ENCODE data around the gene AK2.
A peak's percentile ranks its signal among the peaks of the same experiment; 100 is the strongest.
"Not testable (repeated sequence)": the region's sequence is repeated elsewhere in the genome, so short reads cannot be mapped to it uniquely, and the experiment has no call there.

Gene AK2

DNA sequence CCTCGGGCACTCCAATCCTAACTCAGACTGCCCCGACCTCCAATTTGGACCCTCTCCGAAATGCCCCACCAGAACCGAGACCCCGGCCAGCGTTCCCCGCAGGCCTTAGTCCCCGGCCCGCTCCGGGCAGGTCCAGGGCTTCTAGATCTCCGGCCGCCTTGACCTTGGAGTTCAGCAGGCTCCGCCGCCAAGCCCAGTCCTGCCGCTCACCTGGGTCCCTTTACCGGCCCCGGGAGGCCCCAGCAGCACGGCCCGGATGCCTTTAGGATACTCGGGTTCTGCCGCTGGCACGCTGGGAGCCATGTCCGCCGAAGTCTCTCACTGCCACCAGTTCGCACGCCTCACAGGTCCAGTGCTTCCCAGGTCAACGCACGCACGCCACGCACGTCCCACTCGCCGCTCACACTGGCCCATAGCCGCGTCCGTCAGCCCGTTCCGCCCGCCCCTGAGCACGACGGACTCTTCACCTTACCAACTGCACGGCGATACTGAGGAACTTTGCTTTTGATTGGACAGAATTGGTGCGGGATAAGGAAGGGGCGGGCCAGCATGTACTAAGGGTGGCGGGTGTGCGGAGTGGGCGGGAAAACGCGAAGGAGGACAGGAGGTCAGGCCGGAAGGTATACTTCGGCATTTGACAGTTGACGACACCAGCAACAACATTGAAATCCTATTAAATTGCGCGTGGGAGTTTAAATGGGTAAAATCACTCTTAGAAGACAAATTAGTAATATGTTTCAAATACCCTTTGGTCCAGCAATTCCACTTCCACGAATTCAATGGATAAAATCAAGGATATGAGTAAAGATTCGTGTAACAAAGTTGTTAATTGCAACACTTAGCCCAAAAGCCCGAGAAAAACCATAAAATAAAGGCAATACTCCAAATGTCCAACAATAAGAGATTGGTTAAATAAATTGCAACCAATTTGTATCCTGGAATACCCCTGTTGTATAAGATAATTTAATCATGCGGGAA, at the start of gene AK2:
Gene AK2, minus strand, starts transcription at position 358 of the 978 bp plus-strand sequence. Its CDS starts 55 bp downstream, at position 303.
- DNase-seq = peak; percentile 99

DNA sequence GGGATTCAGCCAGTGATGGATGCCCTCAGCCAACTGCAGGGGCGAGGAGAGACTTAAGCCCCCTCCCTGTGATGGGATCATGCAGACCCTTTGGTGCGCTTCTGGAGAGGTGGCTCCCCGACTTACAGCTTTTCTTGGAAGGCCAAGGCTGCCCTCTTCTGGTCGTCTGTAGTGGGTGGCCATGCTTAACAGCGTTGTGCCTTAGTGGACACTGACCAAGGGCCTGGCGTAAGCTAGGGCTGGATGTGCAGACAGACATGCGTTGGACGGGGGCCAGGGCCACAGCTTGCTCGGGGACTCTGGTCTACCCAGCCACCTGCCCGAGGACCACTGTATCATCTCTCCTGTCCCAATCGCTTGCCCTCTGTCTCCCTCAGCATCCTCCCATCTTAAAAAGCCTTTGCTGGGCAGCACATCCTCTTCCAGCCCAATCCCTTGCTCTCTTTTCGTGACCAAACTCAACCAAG, 49.7 kb upstream of the AK2 start:
- peak; percentile 35 for DNase-seq

DNA sequence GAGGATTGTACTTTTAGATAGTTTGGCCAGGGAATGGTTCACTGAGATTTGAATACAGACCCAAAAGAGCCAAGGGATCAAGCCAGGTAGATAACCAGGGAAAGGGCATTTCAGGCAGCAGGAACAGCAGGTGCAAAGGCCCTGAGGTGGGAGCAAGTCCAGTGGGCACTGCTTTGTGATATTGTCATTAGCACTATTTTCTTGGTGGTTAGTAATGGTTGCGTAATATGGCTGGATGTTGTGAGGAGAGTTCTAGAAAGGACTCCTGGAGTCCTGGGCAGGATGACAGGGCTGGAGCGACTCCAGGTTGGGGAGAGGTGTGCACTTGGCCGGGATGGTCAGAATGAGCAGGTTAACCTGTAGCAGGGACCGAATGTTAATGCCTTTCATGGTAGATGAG, 48.6 kb upstream of the AK2 start:
- DNase-seq = no peak

DNA sequence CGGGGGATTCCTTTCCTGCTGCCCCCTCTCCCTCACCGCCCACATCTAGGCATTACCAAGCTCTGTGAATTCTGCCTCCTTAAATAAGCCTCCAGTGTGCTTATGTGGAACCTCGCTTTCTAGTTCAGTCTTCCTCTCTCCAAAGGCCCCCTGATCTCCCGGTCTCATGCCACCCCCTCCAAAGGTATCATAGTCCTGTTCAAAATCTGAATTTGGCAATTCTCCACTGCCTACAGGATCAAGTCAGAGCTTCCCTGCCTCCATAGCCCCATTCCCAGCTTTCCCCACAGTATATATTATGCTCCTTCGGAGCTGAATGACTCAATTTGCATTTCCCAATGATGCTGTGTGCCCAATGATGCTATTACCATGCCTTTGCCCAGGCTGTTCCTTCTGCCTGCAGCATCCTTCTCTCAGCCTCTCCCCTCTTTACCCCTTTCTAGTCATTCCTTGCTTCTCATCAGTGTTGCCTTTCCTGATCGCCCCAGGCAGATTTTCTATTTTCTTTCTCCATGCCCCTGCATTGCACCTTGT, 46.0 kb upstream of the AK2 start:
- no peak for DNase-seq

DNA sequence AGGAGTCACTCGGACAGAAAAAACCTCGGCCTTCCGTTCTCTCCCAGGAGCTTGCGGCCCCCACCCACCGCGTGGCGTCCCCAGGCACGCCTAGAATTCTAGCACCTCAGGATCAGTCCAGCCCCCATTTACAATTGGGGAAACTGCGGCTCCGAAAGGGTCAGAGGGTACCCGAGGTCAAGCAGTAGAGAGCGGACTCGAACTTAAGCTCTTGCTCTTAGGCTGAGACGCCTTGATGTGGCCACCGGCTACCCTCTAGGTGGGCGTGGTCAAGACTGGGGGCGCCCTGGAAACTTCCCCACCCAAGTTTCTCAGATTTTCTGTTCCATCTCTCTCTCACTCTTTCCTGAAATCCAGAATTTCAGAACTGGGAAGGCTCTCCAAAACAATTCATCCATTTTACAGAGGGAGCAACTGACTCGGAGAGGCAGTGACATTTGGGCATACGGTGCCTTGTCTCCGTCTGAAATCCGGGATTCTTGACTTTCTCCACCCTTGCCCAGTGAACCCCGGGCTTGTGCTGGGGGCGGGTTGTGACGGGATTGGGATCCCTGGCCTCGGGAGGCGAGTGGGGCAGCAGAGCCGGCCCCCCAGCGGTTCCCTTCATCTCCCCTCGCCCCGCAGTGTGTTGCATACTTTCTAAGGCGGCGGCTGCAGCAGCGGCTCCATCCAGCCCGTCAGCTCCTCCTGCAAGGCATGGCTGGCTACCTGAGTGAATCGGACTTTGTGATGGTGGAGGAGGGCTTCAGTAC, 45.0 kb upstream of the AK2 start:
- DNase-seq = no peak

DNA sequence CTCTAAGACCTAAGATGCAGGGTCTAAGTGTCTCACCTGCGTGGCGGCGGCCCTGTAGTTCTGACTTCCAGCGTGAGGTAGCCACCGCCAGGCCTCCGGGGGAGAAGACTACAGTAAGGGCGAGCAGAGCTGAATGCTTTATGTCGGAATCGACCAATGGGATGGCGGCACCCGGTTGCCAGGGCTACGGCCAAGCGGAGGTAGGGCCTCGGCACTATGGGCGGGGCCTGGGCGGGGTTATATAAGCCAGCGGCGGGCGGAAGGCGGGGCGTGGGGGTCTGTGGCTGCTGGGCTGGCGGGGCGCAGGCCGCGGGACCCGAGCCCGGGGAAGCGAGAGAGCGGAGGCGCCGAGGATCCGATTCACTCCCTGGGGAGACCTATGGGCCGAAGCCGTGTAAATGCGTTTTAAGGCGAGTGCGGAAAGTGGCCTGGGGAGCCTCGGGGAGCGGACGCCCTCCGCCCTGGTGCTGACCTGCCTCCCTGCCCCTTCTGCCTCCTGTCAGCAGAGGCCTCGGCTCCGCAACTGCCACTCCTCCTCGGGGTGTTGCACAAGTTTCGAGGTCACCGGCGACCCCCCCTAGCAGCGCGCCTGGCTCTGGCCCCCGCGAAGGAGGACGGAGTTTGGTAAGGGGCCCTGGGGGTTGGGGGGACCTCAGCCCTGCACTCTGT, 44.3 kb upstream of the AK2 start, which contains the start of gene AZIN2:
Gene AZIN2, plus strand, starts transcription at position 269 of the 669 bp plus-strand sequence. CDS start 1,097 bp downstream, outside the sequence.
- DNase-seq = peak; percentile 93

DNA sequence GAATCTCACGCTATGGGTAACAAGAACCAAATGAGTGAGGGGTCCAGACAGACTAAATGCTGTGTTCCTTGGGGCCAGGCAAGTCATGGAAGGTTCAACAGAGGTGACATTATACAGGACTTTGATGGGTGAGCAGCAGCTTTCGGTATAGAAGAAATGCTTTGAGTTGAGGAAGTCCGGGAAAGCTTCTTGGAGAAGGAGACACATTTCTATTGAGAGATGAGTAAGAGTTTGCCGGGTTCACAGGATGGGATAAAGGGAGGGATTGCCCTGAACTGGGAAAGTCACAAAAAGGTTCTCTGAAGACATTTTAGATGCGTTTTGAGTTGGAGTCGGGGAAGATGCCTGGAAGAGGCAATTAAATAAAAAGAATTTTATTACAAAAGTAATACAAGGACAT, 43.7 kb upstream of the AK2 start:
- no peak for DNase-seq

DNA sequence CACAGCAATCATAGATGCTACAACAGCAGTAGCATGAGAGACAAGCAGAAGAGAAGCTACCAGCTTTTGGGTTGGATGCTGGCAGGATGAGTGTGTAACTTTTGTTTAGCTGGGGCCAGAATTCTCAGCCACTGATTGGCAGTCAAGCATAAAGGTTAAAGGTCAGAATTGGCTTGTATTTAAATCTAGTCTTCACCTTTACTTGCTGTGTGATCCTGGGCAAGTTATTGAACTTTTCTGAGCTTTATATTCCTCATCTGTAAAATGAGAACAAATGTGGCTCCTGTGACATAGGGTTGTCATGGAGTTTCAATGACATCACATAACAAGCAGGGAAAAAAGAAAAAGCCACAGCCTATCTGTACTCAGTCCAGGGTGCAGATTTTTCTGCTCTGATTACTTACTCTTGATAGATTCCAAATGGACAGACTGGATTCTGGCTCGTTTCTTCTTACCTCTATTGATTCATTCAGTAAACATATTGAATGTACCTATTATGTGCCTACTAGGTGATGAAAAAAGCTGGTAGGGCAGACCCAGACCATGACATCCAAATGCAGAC, 41.4 kb upstream of the AK2 start:
- DNase-seq = no peak

DNA sequence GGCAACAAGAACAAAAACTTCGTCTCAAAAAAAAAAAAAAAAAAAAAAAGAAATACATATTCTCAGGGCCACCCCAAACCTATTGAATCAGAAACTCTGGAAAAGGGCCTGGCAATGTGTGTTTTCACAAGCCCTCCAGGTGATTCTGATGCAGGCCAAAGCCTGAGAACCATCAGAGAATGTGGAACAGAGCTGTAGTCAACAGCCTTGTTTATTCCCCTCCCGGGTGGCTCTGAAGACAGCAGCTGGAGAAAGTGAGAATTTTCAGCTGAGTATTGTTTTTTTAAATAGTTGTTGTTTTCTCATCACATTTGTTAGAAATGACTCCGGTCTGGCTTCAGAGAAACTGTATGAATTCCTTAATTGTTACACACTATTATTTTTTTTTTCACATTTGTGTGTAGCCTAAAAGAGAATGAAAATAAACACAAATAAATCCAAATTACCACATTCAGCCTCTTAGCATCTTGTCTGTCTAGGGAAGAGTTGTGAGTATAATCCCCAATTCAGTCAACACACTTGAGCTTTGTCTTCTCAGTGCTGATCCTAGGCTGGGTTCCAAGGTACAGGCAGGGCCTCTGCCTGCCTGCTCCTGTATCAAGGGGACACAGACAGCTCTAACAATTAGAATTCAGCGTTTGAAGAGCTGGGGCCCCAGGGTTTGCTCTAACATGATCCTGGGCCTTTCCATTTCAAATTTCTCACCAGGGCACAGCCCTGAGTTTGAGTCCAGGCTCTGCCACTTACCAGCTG, 37.7 kb upstream of the AK2 start:
- no peak for DNase-seq

DNA sequence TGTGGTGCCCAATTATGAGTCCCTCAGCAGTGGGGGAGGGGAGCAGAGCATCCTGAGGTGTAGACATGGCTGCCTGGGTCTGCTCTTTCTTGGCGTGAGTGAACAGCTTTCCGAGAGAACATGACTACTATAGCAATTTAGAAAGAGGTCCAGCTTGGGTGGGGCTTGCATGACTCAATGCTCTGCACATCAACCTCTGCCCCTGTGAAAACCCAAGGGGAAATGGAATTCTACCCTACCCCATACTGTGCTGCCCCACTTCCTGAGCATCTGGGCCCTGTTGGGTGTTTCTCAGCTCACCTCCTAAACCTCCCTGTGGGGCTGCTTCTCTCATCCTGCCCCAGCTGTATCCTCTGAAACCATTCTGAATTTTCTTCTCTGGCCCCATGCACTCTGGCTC, 36.0 kb upstream of the AK2 start:
- DNase-seq = no peak

DNA sequence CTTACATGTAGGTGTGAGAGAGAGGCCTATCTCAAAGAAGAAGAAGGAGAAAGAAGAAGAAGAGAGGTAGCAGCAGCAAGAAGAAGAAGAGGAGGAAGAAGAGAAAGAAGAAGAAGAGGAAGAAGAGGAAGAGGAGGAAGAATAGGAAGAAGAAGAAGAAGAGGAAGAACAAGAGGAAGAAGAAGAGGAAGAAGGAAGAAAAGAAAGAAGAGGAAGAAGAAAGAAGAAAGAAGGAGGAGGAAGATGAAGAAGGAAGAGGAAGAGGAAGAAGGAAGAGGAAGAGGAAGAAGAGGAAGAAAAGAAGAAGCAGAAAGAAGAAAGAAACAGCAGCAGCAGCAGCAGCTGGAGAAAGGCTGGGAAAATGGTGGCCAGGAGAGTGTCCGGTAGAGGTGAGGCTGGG, 33.9 kb upstream of the AK2 start:
- DNase-seq = no peak

DNA sequence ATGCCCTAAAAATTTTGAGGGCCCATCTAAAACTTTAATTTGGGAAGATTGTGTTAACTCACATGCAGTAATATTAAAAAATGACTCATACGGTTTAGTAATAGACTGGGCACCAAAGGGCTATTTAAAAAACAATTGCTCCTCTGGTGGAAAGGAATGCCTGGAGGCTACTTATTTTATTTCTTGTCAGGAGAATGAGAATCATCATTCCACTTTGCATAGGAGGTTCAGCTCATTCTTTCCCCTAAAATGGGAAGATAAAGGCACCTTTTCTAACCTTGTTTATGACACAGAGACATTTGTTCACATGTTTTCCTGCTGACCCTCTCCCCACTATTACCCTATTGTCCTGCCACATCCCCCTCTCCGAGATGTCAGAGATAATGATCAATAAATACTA, 31.4 kb upstream of the AK2 start:
- not testable (repeated sequence) for DNase-seq

DNA sequence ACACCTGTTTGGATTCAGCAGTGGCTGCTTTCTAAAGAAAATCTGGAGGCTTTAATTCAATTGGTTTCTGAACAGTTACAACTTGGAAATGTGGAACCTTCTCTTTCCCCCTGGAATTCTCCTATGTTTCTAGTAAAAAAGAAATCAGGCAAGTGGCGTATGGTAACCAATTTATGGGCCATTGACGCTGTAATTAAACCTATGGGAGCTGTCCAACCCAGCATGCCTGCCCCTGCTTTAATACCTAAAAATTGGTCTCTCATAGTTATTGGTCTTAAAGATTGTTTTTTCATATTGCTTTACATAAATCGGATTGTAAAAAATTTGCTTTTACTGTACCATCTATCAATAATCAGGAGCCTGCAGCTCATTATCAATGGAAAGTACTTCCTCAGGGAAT, 29.8 kb upstream of the AK2 start:
- DNase-seq = not testable (repeated sequence)

DNA sequence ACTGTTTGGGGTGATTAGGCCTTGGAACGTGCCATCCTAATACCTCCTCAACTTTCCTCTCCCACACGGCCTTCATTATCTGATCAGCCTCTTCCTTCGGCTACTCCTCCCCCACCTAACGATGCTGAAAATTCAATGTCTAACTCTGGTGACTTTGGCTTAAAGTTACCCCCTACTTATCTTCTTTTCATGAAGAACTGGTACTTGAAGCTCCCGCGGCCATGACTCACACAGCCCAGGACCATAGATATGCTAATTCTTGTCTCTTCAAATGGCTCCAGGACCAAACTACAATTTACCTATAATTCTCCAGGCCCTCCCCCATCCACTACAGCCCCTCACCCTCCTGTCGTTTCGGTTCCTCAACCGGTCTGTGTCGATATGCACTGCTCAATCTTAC, 28.6 kb upstream of the AK2 start:
- no peak for DNase-seq

DNA sequence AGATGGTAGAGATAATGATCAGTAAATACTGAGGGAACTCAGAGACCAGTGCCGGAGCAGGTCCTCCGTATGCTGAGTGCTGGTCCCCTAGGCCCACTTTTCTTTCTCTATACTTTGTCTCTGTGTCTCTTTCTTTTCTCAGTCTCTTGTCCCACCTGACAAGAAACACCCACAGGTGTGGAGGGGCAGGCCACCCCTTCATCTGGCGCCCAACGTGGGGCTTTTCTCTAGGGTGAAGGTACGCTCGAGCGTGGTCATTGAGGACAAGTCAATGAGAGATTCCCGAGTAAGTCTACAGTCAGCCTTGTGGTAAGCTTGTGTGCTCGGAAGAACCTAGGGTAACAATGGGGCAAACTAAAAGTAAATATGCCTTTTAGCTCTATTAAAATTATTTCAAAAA, 27.6 kb upstream of the AK2 start:
- DNase-seq = not testable (repeated sequence)

DNA sequence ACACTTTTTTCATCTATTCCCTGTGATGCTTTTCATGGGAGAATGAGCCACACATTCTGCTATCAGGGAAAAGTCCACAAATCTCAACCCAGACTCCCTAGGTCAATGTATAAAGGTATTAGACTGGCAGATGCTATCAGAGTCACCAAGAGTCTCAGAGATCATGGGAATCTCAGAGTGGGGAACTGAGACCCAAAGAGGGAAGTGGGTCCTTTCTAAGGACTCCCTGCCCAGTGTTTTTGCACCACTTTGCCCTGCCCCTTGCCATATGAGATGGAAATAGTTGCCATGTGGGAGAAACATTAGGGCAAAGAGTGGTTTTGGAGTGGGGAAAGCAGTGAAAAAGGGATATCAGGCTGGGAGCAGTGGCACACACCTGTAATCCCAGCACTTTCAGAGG, 25.2 kb upstream of the AK2 start:
- no peak for DNase-seq

DNA sequence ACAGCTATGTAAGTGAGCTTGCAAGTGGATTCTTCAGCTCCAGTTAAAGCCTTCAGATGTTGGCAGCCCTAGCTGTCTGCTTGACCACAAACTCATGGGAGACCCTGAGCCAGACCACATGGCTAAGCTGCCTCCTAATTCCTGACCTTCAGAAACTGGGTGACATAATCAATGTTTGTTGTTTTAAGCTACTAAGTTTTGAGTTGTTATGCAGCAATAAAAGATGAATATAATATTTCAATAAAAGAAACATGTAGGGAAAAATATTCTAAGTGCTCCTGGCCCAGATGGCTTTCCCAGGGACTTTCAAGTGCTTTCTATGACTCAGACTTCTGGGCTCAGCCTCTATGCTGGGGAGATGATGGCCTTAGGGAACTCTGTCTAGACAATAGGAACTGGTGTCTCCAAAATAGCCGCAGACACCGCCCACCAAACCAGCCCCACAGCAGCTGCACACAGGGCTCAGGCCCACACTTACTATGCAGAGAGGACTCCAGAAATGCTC, 23.9 kb upstream of the AK2 start:
- DNase-seq = no peak

DNA sequence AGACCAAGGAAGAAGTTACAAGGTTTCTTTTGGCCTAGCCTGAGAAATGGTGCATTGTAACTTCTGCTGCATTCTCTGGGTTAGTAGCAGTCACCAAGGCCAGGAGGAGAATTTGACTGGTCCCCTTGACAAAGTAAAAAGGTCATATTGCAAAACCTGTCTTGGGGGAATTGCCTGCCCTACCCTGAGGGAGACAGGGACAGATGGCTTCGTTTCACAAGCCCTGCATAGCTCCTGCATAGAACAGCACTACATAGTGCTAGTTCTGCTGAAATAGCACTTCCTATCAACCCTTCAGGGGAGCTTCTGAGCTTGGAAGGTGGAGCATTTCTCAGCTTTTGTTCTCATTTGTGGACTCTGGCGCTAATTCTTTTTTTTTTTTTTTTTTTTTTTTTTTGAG, 20.4 kb upstream of the AK2 start:
- no peak for DNase-seq

DNA sequence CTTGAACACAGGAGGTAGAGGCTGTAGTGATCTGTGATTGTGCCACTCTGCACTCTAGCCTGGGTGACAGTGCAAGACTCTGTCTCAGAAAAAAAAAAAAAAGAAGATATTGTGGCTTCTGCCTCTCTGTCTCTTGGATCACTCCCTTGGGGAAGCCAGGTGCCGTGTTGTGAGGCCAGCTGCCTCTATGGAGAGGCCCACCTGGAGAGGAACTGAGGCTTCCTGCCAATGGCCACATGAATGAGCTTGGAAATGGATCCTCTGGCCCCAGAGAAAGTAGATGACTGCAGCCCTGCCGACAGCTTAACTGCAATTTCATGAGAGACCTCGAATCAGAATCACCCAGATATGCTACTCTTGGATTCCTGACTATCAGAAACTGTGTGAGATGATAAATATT, 19.7 kb upstream of the AK2 start:
- no peak for DNase-seq

DNA sequence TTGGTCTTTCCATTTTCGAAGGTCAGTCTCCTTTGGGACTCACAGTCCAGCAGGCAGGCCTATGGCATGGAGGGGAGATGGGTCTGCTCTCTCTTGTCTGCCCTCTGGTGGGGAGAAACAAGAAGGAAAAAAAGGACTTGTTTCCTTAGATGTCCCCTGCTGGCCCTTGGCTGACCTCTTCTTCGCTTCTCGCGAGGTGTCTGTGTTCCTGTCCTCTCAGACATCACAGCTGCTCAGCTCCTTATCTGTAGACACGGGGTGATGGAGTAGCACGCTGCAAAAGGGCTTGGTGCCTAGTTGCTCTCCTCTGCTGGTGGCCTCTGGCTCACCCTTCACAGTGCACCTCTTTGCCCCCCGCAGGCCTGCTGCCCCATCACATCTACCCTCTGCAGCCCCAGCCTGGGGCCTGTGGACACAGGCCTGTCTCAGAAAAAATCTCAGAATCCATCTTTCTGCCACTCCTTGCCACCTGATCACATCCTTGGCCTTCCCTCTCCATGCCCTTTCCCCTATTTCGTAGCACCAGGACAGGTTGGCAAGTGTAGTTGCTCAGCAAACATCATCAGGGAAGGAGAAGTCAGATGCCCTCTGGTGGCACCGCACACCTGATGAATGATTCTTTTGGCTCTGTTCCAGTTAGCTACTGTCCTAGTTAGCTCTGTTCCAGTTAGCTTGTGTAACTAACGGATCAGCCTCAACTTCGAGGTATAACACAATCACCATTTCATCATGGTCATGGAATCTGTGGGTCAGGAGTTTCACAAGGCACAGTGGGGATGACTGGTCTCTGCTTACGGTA, 18.7 kb upstream of the AK2 start:
- peak; percentile 38 for DNase-seq

Data from DMS79 treated with DMSO at 0.1 percent for 48 hours (cell line).